ENCODE data around the gene EDDM3A.

DNA sequence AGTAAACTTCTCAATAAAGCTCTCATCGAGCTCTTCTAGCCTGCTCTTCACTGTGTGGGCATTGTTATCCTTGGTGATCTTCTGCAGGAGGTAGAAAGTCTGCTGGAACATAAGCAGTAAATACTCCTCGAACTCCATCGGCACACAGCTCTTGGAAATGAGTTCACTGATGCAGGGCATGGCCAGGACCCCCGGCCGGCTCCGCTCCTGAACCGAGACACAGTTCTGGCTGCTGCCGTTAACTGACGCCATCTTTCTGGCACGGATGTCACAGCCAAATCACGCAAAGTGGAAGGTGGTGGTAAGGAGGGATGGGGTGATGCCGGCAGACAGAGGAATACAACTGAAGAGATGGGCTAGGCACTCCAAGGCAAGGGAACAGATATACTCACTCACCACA, 23.7 kb upstream of the EDDM3A start:
- TF ChIP-seq, protein P1, sequence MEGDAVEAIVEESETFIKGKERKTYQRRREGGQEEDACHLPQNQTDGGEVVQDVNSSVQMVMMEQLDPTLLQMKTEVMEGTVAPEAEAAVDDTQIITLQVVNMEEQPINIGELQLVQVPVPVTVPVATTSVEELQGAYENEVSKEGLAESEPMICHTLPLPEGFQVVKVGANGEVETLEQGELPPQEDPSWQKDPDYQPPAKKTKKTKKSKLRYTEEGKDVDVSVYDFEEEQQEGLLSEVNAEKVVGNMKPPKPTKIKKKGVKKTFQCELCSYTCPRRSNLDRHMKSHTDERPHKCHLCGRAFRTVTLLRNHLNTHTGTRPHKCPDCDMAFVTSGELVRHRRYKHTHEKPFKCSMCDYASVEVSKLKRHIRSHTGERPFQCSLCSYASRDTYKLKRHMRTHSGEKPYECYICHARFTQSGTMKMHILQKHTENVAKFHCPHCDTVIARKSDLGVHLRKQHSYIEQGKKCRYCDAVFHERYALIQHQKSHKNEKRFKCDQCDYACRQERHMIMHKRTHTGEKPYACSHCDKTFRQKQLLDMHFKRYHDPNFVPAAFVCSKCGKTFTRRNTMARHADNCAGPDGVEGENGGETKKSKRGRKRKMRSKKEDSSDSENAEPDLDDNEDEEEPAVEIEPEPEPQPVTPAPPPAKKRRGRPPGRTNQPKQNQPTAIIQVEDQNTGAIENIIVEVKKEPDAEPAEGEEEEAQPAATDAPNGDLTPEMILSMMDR (IDR thresholded peaks at IDR 0.05; ENCODE audit: low read length) = no peak
- TF ChIP-seq EZH2phosphoT487 (IDR thresholded peaks at IDR 0.05; ENCODE audit: low read length) (no peak), EZH2 (optimal IDR thresholded peaks at IDR 0.05; ENCODE audit: low read depth, low read length) (no peak)
